Left renal cortex interstitium (tissue), 4 donors: ENCODE data around the gene ADAT2. TPM values are rescaled to one million over a fixed set of nuclear protein-coding genes. Genes with fewer than 3 reads are reported as not detected.
"Not testable (repeated sequence)": the region's sequence is repeated elsewhere in the genome, so short reads cannot be mapped to it uniquely, and the experiment has no call there.

ENCODE experiments used
- DNase-seq, 4 donors: peaks; one replicate each; pipeline ENCODE4 v3.0.0-alpha.2; 2013; ENCODE audit warnings: low read depth in 4 of 4, low spot score in 2 of 4, missing footprints in 1 of 4
- polyA plus RNA-seq, 4 donors: library from polyadenylated mRNA; unstranded; fragments of 120-200 nt; gene quantifications; one replicate each; pipeline ENCODE4 v1.2.1, GENCODE V29; 2013; ENCODE audit not compliant: insufficient read length in 4 of 4

ADAT2 gene
- 10 to 100 TPM in 2 of 4 donors, 1 to 10 TPM in 2; 8.7 to 23.8 (median 13.4) TPM for polyA plus RNA-seq

GRCh38 chr6:143450453-143451371 is at the start of gene ADAT2, which contains the start of gene PEX3:
ADAT2 (minus strand) TSS chr6:143450695; CDS start chr6:143450658, 37 bp downstream.
PEX3 (plus strand) TSS chr6:143450805; CDS start chr6:143451043, 238 bp downstream.
- DNase-seq = peak; percentile 66 to 84 (median 79)

- no peak for DNase-seq
These were observed 47.9 kb upstream of the ADAT2 start for GRCh38 chr6:143498428-143498827.

- no peak for DNase-seq
These were observed 46.5 kb upstream of the ADAT2 start for GRCh38 chr6:143496974-143497373.

GRCh38 chr6:143490775-143491174 is 40.3 kb upstream of the ADAT2 start:
- DNase-seq = no peak

- DNase-seq = no peak
These were observed 39.7 kb upstream of the ADAT2 start for GRCh38 chr6:143490244-143490643.

GRCh38 chr6:143486752-143487151 is 36.3 kb upstream of the ADAT2 start:
- DNase-seq = no peak

GRCh38 chr6:143485967-143486366 is 35.5 kb upstream of the ADAT2 start:
- no peak for DNase-seq

GRCh38 chr6:143482593-143482992 is 32.1 kb upstream of the ADAT2 start:
- no peak for DNase-seq

GRCh38 chr6:143478479-143479062 is 28.1 kb upstream of the ADAT2 start:
- no peak for DNase-seq

- DNase-seq = no peak
These were observed 26.1 kb upstream of the ADAT2 start for GRCh38 chr6:143476545-143476944.

- no peak for DNase-seq
These were observed 21.3 kb upstream of the ADAT2 start for GRCh38 chr6:143471822-143472221.

- DNase-seq = not testable (repeated sequence)
These were observed 18.3 kb upstream of the ADAT2 start for GRCh38 chr6:143468823-143469222.

- DNase-seq = no peak
These were observed 17.5 kb upstream of the ADAT2 start for GRCh38 chr6:143468026-143468425.

GRCh38 chr6:143465546-143465945 is 15.1 kb upstream of the ADAT2 start:
- no peak for DNase-seq

GRCh38 chr6:143457563-143458359 is 7.3 kb upstream of the ADAT2 start:
- no peak for DNase-seq

- no peak for DNase-seq
These were observed 1.0 kb upstream of the ADAT2 start for GRCh38 chr6:143451531-143451930.

- DNase-seq = peak in 1 of 4 donors; percentile 40
These were observed 612 bp downstream of the ADAT2 start for GRCh38 chr6:143449714-143450452.

GRCh38 chr6:143449082-143449713 is 1.3 kb downstream of the ADAT2 start:
- DNase-seq = no peak

- DNase-seq = not testable (repeated sequence)
These were observed 2.6 kb downstream of the ADAT2 start for GRCh38 chr6:143447865-143448264.

GRCh38 chr6:143443096-143443495 is 7.4 kb downstream of the ADAT2 start:
- DNase-seq = no peak
